Neural progenitor cell (in vitro differentiated cells): ENCODE data around the gene CEACAM18. TPM values are rescaled to one million over a fixed set of nuclear protein-coding genes. Genes with fewer than 3 reads are reported as not detected.
"Not testable (repeated sequence)": the region's sequence is repeated elsewhere in the genome, so short reads cannot be mapped to it uniquely, and the experiment has no call there.

ENCODE experiments used
- DNase-seq: peaks from one replicate; pipeline ENCODE4 v3.0.0-alpha.2; 2016; ENCODE audit warnings: low spot score
- H2AFZ ChIP-seq: fragments of 200-600 bp; sonication (generic); replicated peaks from 2 replicates; pipeline ENCODE4 v1.6.1; 2016; ENCODE audit warnings: antibody characterized with exemption
- H3F3A ChIP-seq: fragments of 200-600 bp; sonication (generic); 2 replicates; pipeline ENCODE4 v1.6.1; 2016; ENCODE audit warnings: antibody characterized with exemption, low read depth
- H3K27ac ChIP-seq: fragments of 200-600 bp; sonication (generic); 2 replicates; pipeline ENCODE4 v1.5.1; 2016; ENCODE audit warnings: mild to moderate bottlenecking
- H3K27me3 ChIP-seq: fragments of 200-600 bp; sonication (generic); 2 replicates; pipeline ENCODE4 v1.6.1; 2016; ENCODE audit warnings: mild to moderate bottlenecking, moderate library complexity
- H3K36me3 ChIP-seq: fragments of 200-600 bp; sonication (generic); 2 replicates; pipeline ENCODE4 v1.5.1; 2016
- H3K4me1 ChIP-seq: fragments of 200-600 bp; sonication (generic); 2 replicates; pipeline ENCODE4 v1.6.1; 2016; ENCODE audit warnings: mixed run types
- H3K4me2 ChIP-seq: fragments of 200-600 bp; sonication (generic); 2 replicates; pipeline ENCODE4 v1.6.1; 2016
- H3K4me3 ChIP-seq: fragments of 200-600 bp; sonication (generic); 2 replicates; pipeline ENCODE4 v1.5.1; 2016
- H3K79me2 ChIP-seq: fragments of 200-600 bp; sonication (generic); 2 replicates; pipeline ENCODE4 v1.6.1; 2016; ENCODE audit warnings: low read depth
- H3K9ac ChIP-seq: fragments of 200-600 bp; sonication (generic); 2 replicates; pipeline ENCODE4 v1.6.1; 2016
- H3K9me3 ChIP-seq: fragments of 200-600 bp; sonication (generic); 2 replicates; pipeline ENCODE4 v1.5.1; 2016; ENCODE audit warnings: low read depth
- H4K20me1 ChIP-seq: fragments of 200-600 bp; sonication (generic); 2 replicates; pipeline ENCODE4 v1.6.1; 2016; ENCODE audit warnings: low read depth
- H3K27ac Mint-ChIP-seq: 3 replicates; pipeline ENCODE4 v1.8.0; 2021; ENCODE audit warnings: mixed read lengths
- H3K27me3 Mint-ChIP-seq: 2 replicates; pipeline ENCODE4 v1.8.0; 2022; ENCODE audit warnings: low read depth, mild to moderate bottlenecking, inconsistent platforms, moderate library complexity, mixed read lengths; ENCODE audit not compliant: insufficient read depth
- H3K36me3 Mint-ChIP-seq: 3 replicates; pipeline ENCODE4 v1.8.0; 2021; ENCODE audit warnings: mixed read lengths
- H3K4me1 Mint-ChIP-seq: 3 replicates; pipeline ENCODE4 v1.8.0; 2021; ENCODE audit warnings: mixed read lengths
- H3K4me3 Mint-ChIP-seq: 3 replicates; pipeline ENCODE4 v1.8.0; 2021; ENCODE audit warnings: mild to moderate bottlenecking, moderate library complexity, mixed read lengths
- H3K9me3 Mint-ChIP-seq: 3 replicates; pipeline ENCODE4 v1.8.0; 2020; ENCODE audit warnings: mixed read lengths
- EZH2 ChIP-seq: fragments of 200-600 bp; sonication (generic); IDR thresholded peaks from 2 replicates; pipeline ENCODE4 v1.6.1; 2017; ENCODE audit warnings: antibody characterized with exemption, mild to moderate bottlenecking, moderate library complexity
- EZH2phosphoT487 ChIP-seq: fragments of 200-600 bp; sonication (generic); IDR thresholded peaks from 2 replicates; pipeline ENCODE4 v1.6.1; 2017; ENCODE audit warnings: antibody characterized with exemption
- total RNA-seq: library from RNA; depleted of rRNA; stranded (reverse); fragments of >200 nt; gene quantifications from 2 replicates; pipeline ENCODE4 v1.2.3, GENCODE V29; 2015; ENCODE audit warnings: low replicate concordance
- TF ChIP-seq, protein P1 (sequence below): fragments of 200-600 bp; sonication (generic); IDR thresholded peaks from 2 replicates; pipeline ENCODE4 v1.5.1; 2017; ENCODE audit warnings: antibody characterized with exemption, mild to moderate bottlenecking

The CEACAM18 gene
- total RNA-seq, 1 donor from 2014 or later: not detected

DNA sequence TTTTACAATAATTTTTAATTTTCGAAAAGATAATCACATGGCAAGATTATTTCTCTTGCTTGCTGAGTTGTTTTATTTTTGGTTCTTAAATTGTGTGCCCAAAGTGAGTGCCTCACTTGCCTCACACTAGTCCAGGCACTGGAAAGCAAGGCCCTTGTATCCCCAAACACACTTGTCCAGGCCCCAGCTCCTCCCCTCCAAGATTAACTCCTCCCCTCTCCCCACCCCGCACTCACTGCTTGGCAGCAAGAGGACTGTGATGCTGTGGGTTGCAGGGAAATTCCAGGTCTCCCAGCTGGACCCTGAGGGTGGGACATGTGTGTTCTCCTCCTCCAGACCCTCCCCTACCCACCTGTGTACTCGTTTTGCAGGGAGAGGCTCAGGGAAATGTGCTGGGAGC lies 19.3 kb downstream of the CEACAM18 start:
- no peaks in the 10 kb centered on the region for H3K9me3 ChIP-seq
- TF ChIP-seq, protein P1, sequence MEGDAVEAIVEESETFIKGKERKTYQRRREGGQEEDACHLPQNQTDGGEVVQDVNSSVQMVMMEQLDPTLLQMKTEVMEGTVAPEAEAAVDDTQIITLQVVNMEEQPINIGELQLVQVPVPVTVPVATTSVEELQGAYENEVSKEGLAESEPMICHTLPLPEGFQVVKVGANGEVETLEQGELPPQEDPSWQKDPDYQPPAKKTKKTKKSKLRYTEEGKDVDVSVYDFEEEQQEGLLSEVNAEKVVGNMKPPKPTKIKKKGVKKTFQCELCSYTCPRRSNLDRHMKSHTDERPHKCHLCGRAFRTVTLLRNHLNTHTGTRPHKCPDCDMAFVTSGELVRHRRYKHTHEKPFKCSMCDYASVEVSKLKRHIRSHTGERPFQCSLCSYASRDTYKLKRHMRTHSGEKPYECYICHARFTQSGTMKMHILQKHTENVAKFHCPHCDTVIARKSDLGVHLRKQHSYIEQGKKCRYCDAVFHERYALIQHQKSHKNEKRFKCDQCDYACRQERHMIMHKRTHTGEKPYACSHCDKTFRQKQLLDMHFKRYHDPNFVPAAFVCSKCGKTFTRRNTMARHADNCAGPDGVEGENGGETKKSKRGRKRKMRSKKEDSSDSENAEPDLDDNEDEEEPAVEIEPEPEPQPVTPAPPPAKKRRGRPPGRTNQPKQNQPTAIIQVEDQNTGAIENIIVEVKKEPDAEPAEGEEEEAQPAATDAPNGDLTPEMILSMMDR: no peak
- no peak for TF ChIP-seq EZH2
- no peak for TF ChIP-seq EZH2phosphoT487

GRCh38 chr19:51500931-51501330 lies 22.6 kb downstream of the CEACAM18 start:
- not testable (repeated sequence) for H3K36me3 ChIP-seq, H3F3A ChIP-seq, H3K9ac ChIP-seq, H3K9me3 Mint-ChIP-seq, DNase-seq, H3K4me3 ChIP-seq, H3K79me2 ChIP-seq, H3K4me2 ChIP-seq, H3K27me3 ChIP-seq, H3K27ac ChIP-seq, H2AFZ ChIP-seq, H3K4me3 Mint-ChIP-seq, H3K4me1 Mint-ChIP-seq, H3K27ac Mint-ChIP-seq, H3K36me3 Mint-ChIP-seq, H3K27me3 Mint-ChIP-seq, H3K4me1 ChIP-seq, H4K20me1 ChIP-seq, H3K9me3 ChIP-seq

More for the DNA sequence above, 19.3 kb downstream of the CEACAM18 start:
- Histone ChIP-seq H3K4me2 (no peak overlapping the region), H3K79me2 (no peaks in the 10 kb centered on the region), H4K20me1 (no peaks in the 10 kb centered on the region), H3K27ac (no peak overlapping the region), H3K9ac (no peak overlapping the region), H2AFZ (no peak overlapping the region), H3F3A (no peaks in the 10 kb centered on the region), H3K4me1 (no peaks in the 10 kb centered on the region), H3K27me3 (no peaks in the 10 kb centered on the region), H3K4me3 (no peak overlapping the region), H3K36me3 (no peaks in the 10 kb centered on the region)
- no peaks in the 10 kb centered on the region for H3K4me1 Mint-ChIP-seq
- no peak for DNase-seq
- no peaks in the 10 kb centered on the region for H3K36me3 Mint-ChIP-seq
- H3K9me3 Mint-ChIP-seq: peaks cover 3% of the 10 kb centered on the region
- H3K27ac Mint-ChIP-seq: no peak overlapping the region
- no peak overlapping the region for H3K4me3 Mint-ChIP-seq
- H3K27me3 Mint-ChIP-seq: peaks cover 7% of the 10 kb centered on the region

- no peaks in the 10 kb centered on the region for H3F3A ChIP-seq
- H3K27me3 ChIP-seq: no peaks in the 10 kb centered on the region
- peaks cover 3% of the 10 kb centered on the region for H3K9me3 Mint-ChIP-seq
- no peak for TF ChIP-seq EZH2phosphoT487
- no peak for TF ChIP-seq EZH2
- TF ChIP-seq, protein P1: no peak
- H3K4me3 Mint-ChIP-seq: no peak within 1 kb of the TSS
- H3K36me3 Mint-ChIP-seq: no peaks in the 10 kb centered on the region
- no peaks in the 10 kb centered on the region for H4K20me1 ChIP-seq
- H3K27me3 Mint-ChIP-seq: peaks cover 2% of the 10 kb centered on the region
- H3K9ac ChIP-seq: no peak within 1 kb of the TSS
- no peak for DNase-seq
- no peaks in the 10 kb centered on the region for H3K9me3 ChIP-seq
- H3K4me1 Mint-ChIP-seq: no peaks in the 10 kb centered on the region
- H3K27ac ChIP-seq: no peak within 1 kb of the TSS
- H3K79me2 ChIP-seq: no peaks in the 10 kb centered on the region
- no peak within 1 kb of the TSS for H3K4me2 ChIP-seq
- H3K27ac Mint-ChIP-seq: no peak within 1 kb of the TSS
- H2AFZ ChIP-seq: no peak within 1 kb of the TSS
- H3K36me3 ChIP-seq: no peaks in the 10 kb centered on the region
- no peak within 1 kb of the TSS for H3K4me3 ChIP-seq
- H3K4me1 ChIP-seq: no peaks in the 10 kb centered on the region
Observed at GRCh38 chr19:51501594-51502263, 23.4 kb downstream of the CEACAM18 start, which contains the start of gene SIGLEC12. Gene SIGLEC12 (minus strand): TSS chr19:51501800. CDS start chr19:51501733, 67 bp downstream.

- Mint-ChIP-seq H3K36me3 (no peaks in the 10 kb centered on the region), H3K9me3 (no peaks in the 10 kb centered on the region), H3K27ac (no peak overlapping the region), H3K4me1 (no peaks in the 10 kb centered on the region), H3K4me3 (no peak overlapping the region), H3K27me3 (peaks cover 2% of the 10 kb centered on the region)
- Histone ChIP-seq H3K9me3 (no peaks in the 10 kb centered on the region), H3K4me3 (no peak overlapping the region), H3F3A (no peaks in the 10 kb centered on the region), H3K27ac (no peak overlapping the region), H3K4me1 (no peaks in the 10 kb centered on the region), H2AFZ (no peak overlapping the region), H3K4me2 (no peak overlapping the region), H3K9ac (no peak overlapping the region), H3K36me3 (no peaks in the 10 kb centered on the region), H4K20me1 (no peaks in the 10 kb centered on the region), H3K27me3 (no peaks in the 10 kb centered on the region), H3K79me2 (no peaks in the 10 kb centered on the region)
- DNase-seq: no peak
- TF ChIP-seq, protein P1: no peak
- no peak for TF ChIP-seq EZH2
- TF ChIP-seq EZH2phosphoT487: no peak
Observed at GRCh38 chr19:51503286-51503817, 25.0 kb downstream of the CEACAM18 start.
